HG02840 (cell line): ENCODE measurements around the gene MAGT1.
"Not testable (repeated sequence)": the region's sequence is repeated elsewhere in the genome, so short reads cannot be mapped to it uniquely, and the experiment has no call there.

Experiments used
- ATAC-seq: cut with Tn5 transposase; IDR thresholded peaks from one replicate; pipeline ENCODE4 v1.9.1; 2021; ENCODE audit warnings: mild to moderate bottlenecking, moderate library complexity, moderate number of reproducible peaks; ENCODE audit not compliant: unreplicated experiment, low FRiP score

The MAGT1 gene

DNA sequence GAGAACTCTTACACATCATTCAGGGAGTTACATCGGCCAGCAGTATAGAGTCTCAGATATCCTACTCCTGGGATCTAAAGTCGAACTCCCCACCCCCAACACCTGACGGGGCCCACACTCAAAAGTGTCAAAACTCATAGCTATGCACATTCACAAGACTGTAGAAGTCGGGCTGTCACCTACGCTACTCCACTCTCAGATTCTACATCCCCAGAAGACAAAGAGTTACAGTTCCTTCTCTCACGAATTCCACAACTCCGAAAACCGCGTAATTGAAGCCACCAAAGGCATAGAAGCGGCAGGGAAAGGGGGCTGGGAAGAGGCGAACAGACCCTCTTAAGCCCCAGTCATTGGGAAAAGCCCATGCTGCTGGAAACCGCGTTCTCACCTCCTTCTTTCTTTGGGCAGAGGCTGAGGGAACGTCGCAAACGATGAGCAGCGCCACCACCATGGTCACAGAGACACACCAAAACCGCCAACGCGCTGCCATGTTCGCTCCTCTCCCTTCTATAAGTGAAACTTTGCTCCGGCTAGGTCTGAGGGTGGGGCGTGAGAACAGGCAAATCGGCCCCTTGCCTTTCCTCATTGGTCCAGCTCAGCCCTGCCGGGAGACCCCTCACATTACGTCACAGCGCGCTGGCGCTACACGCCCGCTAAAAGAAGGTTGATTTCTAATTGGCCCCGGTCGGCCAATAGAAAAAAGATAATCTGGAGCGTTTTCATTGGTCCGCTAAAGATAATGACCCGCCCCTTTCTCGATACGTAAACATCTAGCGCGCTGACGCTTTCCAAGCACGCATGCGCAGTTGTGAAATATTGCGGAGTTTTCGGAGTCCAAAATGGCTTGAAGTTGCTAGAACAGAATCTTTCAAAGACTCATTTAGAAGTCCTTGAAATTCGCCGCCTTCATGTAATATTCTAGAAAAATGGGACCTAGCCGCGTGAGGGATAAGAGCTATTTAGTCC is at the start of gene MAGT1:
MAGT1 (minus strand) TSS at position 515 of the 966 bp plus-strand sequence; CDS start at position 490, 25 bp downstream.
- peak; percentile 85 for ATAC-seq

GRCh38 chrX:77945031-77945430 is 49.8 kb upstream of the MAGT1 start:
- ATAC-seq: not testable (repeated sequence)

- no peak for ATAC-seq
Observed at GRCh38 chrX:77938083-77938680, 42.9 kb upstream of the MAGT1 start.

- no peak for ATAC-seq
Observed at GRCh38 chrX:77937291-77937690, 42.1 kb upstream of the MAGT1 start.

- ATAC-seq: no peak
Observed at GRCh38 chrX:77936299-77936698, 41.1 kb upstream of the MAGT1 start.

DNA sequence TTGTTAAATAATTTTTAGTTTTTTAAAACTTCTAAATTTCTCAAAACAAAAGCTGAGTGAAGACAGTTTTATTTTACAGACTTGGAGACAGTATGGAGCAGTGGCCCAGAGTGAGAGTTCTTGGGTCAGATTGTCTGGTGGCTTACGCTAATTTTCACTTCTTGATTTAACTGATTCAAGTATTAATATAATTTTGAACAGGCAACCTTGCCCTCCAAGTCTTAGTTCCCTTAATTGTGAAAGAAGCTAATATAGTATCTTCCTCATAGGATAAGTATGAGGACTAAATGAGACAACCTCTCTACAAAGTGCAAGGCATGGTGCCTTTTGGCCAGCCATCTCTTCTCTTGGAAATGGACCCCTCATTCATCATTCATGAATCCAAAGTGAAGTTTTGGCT is 40.7 kb upstream of the MAGT1 start:
- no peak for ATAC-seq

DNA sequence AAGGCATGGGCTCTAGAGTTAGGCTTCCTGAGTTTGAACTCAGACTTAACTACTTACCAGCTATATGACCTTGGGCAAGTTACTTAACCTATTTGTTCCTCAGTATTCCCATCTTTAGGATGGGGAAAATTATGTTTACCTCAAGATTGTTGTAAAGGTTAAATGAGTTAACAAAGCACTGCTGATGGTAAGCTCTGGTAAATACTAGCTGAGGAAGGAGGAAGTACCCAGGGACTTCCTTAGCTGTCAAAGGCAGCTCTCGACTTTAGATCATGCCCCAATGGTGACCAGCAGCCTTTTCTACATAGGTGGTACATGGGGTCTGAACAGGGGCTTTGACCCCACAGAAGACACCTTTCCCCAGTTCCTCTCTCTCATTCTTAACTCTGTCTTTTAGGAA is 35.3 kb upstream of the MAGT1 start:
- no peak for ATAC-seq

- ATAC-seq: no peak
Observed at GRCh38 chrX:77925764-77926163, 30.5 kb upstream of the MAGT1 start.

DNA sequence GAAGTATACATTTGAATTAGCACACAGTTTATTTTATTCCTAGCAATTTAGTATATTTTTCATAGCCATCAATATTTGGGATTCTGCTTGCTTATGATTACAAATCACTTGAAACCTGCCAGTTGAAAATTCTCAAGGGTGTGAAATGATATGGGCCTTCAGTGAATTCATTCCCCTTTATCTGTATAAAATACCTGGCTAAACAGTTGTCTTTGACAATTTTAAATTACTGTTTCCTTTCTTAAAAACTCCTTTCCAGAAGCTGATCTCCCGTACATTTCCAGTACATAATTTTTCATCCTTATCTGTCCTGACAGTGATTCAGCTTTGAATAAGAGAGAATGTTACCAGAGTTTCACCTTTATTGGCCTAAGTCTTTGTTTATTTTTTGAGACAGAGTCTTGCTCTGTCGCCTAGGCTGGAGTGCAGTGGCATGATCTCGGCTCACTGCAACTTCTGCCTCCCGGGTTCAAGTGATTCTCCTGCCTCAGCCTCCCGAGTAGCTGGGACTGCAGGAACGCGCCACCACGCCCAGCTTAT is 29.2 kb upstream of the MAGT1 start:
- ATAC-seq: no peak

DNA sequence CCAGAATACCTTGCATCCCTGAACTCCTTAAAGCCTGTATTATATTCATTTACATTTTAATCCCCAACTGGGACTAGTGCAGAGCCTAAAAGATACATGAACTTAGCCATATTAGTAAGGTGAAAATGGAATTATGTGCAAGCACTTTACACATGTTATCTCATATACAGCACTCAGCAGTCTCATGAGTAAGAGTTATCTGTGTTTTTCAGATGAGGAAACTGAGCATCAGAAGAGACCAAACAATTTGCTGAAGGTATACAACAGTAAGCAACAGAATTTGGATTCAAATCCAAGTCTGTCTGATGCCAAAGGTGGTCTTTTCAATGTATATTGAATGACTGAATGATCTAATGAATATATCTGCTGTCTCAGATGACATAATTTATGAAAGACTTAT is 27.6 kb upstream of the MAGT1 start:
- ATAC-seq: no peak

DNA sequence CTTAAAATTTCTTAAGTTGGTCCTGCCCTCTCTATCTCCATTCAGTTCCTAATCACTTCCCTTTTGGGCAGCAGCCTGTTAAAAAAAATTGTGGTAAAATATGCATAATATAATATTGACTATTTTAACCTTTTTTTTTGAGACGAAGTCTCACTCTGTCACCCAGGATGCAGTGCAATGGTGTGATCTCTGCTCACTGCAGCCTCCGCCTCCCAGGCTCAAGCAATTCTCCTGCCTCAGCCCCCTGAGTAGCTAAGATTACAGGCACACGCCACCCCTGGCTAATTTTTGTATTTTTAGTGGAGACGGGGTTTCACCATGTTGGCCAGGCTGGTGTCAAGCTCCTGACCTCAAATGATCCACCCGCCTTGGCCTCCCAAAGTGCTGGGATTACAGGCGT is 24.1 kb upstream of the MAGT1 start:
- ATAC-seq: not testable (repeated sequence)

- no peak for ATAC-seq
Observed at GRCh38 chrX:77918568-77918967, 23.3 kb upstream of the MAGT1 start.

DNA sequence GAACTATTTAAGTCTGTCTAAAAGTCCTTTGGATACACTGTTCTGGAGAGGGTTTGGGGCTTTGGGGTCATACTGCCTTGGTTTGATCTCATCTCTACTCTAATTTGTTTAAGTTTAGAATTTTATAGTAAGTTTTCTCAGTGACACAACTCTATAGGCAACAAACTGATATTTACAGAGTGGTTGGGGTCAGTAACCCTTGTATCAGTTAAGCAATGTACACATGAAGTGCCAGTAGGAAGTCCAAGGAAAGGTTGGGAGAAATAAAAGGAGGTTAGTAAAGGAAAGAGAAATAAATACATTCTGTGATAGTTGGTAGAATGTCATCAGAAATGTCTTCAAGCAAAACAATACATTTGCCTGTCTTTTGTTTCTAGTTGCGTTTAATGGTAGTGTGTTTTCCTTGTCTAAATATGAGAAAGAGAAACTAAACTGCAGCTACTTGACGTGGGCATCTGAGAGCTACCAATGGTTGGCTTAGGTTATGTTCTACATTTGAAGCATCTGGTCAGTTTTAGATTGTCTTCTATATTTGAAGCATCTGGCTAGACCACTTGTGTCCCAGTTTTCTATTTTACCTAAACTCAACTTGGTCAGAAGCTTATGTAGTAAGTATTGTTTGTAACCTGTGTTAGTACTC is 22.2 kb upstream of the MAGT1 start:
- no peak for ATAC-seq

- ATAC-seq: peak; percentile 96
Observed at GRCh38 chrX:77910108-77910840, 15.0 kb upstream of the MAGT1 start, which contains the start of gene ATP7A. Gene ATP7A, plus strand, starts transcription at chrX:77910693. Its CDS starts 60,949 bp downstream, at chrX:77971642.

- ATAC-seq: no peak
Observed at GRCh38 chrX:77901506-77901905, 6.3 kb upstream of the MAGT1 start.

DNA sequence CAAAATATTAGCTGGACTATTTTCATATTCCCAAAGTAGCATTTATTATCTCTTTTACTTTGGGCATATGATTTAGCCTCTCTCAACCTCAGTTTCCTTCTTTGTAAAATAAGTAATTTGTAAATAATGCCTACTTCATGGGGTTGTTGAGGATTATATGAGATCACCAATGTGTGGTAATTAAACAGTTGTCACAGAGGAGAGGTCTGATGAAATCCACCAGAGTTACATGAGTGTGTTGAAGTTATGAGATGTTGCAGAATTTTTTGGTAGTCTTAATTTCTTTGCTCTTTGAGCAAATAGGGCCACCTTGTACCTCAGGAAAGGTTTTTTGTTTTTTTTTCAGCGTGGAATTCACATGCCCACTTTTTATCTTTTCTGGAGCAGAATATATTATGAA is 5.5 kb upstream of the MAGT1 start:
- ATAC-seq: no peak

GRCh38 chrX:77899081-77899828 is 4.0 kb upstream of the MAGT1 start, which contains the start of gene COX7B:
Gene COX7B, plus strand, starts transcription at chrX:77899468. Its CDS starts 86 bp downstream, at chrX:77899554.
- ATAC-seq: peak; percentile 66

GRCh38 chrX:77893713-77894112 is 1.5 kb downstream of the MAGT1 start:
- no peak for ATAC-seq

DNA sequence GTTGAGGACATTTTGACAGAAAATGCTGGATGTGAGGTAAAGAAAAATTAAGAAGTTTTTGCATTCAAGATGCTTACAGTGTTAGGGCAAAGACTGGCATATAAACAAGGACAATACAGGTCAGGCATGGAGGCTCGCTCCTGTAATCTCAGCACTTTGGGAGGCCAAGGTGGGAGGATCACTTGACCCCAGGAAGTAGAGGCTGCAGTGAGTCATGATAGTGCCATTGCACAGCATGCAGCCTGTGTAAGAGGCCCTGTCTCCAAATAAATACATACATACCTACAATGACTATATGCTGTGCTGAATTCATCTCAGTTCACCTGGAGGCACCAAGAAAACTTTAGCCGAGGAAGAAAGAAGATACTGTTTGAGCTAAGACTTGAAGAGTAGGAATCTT is 2.3 kb downstream of the MAGT1 start:
- ATAC-seq: no peak
